ENCODE data around the gene PXYLP1.

Gene PXYLP1

DNA sequence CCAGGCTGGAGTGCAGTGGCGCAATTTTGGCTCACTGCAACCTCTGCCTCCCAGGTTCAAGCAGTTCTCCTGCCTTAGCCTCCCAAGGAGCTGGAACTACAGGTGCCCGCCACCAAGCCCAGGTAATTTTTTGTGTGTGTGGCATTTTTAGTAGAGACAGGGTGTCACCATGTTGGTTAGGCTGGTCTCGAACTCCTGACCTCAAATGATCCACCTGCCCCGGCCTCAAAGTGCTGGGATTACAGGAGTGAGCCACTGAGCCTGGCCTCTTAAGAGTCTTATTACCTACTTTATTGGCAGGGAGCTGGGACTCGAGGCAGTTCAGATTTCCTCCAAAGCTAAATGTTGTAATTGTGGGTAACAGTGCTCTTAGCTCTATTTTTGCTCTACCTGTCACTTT lies 16.4 kb downstream of the PXYLP1 start:
- no peaks in the 10 kb centered on the region for H3K9me3 Mint-ChIP-seq
- TF ChIP-seq, protein P1, sequence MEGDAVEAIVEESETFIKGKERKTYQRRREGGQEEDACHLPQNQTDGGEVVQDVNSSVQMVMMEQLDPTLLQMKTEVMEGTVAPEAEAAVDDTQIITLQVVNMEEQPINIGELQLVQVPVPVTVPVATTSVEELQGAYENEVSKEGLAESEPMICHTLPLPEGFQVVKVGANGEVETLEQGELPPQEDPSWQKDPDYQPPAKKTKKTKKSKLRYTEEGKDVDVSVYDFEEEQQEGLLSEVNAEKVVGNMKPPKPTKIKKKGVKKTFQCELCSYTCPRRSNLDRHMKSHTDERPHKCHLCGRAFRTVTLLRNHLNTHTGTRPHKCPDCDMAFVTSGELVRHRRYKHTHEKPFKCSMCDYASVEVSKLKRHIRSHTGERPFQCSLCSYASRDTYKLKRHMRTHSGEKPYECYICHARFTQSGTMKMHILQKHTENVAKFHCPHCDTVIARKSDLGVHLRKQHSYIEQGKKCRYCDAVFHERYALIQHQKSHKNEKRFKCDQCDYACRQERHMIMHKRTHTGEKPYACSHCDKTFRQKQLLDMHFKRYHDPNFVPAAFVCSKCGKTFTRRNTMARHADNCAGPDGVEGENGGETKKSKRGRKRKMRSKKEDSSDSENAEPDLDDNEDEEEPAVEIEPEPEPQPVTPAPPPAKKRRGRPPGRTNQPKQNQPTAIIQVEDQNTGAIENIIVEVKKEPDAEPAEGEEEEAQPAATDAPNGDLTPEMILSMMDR (IDR thresholded peaks at IDR 0.05): no peak
- no peak overlapping the region for H3K4me3 Mint-ChIP-seq
- no peak overlapping the region for H3K27ac Mint-ChIP-seq
- no peaks in the 10 kb centered on the region for H3K36me3 Mint-ChIP-seq (ENCODE audit: low read depth)
- H3K27me3 Mint-ChIP-seq (ENCODE audit: low read depth, poor library complexity): peaks cover 4% of the 10 kb centered on the region
- H3K4me1 Mint-ChIP-seq: peaks cover 29% of the 10 kb centered on the region
- no peak for DNase-seq

DNA sequence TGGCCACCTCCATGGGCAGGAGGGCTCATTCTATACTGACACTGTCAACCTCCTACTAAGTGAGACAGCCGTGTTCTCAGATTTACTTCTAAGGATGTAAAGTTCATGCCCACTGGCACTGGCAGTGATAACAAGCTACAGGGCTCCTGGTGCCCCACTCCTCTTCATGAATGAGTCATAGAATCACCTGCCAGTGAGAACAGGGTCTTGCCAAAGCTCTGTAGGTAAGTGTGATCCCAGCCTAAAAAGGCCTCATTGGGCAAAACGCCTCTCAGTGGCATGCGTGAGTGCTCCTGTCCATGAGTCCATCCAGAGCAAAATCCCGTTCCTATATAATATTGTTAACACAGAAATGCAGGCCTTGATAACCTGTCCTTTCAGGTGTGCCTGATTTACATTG lies 17.4 kb downstream of the PXYLP1 start:
- Mint-ChIP-seq H3K9me3 (no peaks in the 10 kb centered on the region), H3K27me3 (ENCODE audit: low read depth, poor library complexity) (peaks cover 4% of the 10 kb centered on the region), H3K4me1 (peaks cover 21% of the 10 kb centered on the region), H3K36me3 (ENCODE audit: low read depth) (no peaks in the 10 kb centered on the region), H3K27ac (no peak overlapping the region), H3K4me3 (no peak overlapping the region)
- TF ChIP-seq, protein P1 (IDR thresholded peaks at IDR 0.05): no peak
- DNase-seq: no peak

DNA sequence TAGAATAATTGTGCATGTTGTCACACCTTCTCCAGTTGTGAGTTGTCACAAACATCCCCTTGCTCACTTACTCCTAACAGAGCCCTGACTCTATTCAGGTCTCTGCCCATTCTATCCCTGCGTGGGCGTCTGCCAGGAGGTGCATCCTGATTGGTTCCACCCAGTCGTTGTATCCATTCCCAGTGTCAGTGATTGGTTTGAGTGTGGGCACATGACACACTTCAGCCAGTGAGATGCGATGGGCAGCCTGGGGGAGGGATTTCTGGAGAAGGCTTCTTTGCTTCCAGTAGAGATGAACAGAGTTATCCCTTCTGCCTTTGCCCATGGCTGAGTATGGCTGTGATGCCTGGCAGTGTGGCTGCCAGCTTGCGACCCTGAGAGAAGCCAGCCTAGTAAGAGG lies 18.7 kb downstream of the PXYLP1 start:
- no peak for DNase-seq
- Mint-ChIP-seq H3K36me3 (ENCODE audit: low read depth) (no peaks in the 10 kb centered on the region), H3K27me3 (ENCODE audit: low read depth, poor library complexity) (peaks cover 4% of the 10 kb centered on the region), H3K4me3 (no peak overlapping the region), H3K4me1 (peaks cover 12% of the 10 kb centered on the region), H3K9me3 (no peaks in the 10 kb centered on the region), H3K27ac (no peak overlapping the region)
- TF ChIP-seq, protein P1 (IDR thresholded peaks at IDR 0.05): no peak

DNA sequence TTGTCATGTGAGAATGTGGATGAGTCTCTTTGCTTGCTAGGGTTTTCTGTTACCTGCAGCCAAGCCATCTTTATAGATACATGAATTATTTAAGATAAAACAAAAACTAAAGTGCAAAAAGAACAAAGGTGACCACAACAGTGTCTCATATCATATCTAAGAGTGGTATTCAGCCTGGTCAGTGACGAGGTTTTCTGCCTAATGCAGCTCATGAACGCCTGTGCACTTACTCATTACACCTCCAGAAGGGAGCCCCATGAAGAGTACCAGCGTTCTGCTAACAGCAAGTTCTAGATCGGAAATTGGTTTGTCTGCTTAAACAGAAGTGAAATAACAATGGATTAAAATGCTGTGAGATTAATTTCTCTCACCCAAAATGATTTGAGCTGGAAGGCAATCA lies 19.2 kb downstream of the PXYLP1 start:
- DNase-seq: no peak
- Mint-ChIP-seq H3K4me1 (peaks cover 7% of the 10 kb centered on the region), H3K27me3 (ENCODE audit: low read depth, poor library complexity) (peaks cover 4% of the 10 kb centered on the region), H3K4me3 (no peak overlapping the region), H3K36me3 (ENCODE audit: low read depth) (no peaks in the 10 kb centered on the region), H3K27ac (no peak overlapping the region), H3K9me3 (no peaks in the 10 kb centered on the region)
- TF ChIP-seq, protein P1 (IDR thresholded peaks at IDR 0.05): no peak

DNA sequence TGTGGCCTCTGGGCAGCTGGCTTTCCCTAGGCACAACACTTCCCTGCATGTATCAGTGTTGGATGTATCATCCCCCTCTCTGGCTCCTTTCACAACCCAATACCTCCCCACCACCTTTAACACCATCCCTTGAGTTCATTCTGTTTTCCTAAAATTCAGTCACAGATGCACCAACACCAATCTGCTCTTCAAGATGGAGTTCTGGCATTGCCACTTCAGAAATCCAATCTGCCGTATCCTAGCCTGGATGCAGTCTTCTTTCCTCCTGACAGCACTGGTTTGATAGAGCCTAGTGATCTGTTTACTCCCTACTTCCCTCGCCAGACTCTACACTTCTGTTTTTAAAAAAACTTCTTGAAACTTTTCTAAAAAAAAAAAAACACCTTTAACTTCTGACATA lies 21.7 kb downstream of the PXYLP1 start:
- TF ChIP-seq, protein P1 (IDR thresholded peaks at IDR 0.05): no peak
- no peak overlapping the region for H3K27ac Mint-ChIP-seq
- no peaks in the 10 kb centered on the region for H3K36me3 Mint-ChIP-seq (ENCODE audit: low read depth)
- H3K27me3 Mint-ChIP-seq (ENCODE audit: low read depth, poor library complexity): peaks cover 4% of the 10 kb centered on the region
- no peaks in the 10 kb centered on the region for H3K9me3 Mint-ChIP-seq
- H3K4me3 Mint-ChIP-seq: no peak overlapping the region
- no peaks in the 10 kb centered on the region for H3K4me1 Mint-ChIP-seq
- no peak for DNase-seq

DNA sequence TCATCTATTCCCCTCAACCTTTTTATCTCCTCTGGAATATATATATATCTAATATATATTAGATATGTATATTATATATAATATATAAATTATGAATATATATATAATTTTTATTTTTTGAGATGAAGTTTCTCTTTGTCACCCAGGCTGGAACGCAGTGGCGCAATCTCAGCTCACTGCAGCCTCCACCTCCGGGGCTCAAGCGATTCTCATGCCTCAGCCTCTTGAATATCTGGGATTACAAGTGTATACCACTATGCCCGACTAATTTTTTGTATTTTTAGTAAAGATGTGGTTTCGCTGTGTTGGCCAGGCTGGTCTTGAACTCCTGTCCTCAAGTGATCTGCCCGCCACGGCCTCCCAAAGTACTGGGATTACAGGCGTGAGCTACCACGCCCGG lies 22.2 kb downstream of the PXYLP1 start:
- Mint-ChIP-seq H3K9me3 (no peaks in the 10 kb centered on the region), H3K27ac (no peak overlapping the region), H3K4me3 (no peak overlapping the region), H3K36me3 (ENCODE audit: low read depth) (no peaks in the 10 kb centered on the region), H3K4me1 (no peaks in the 10 kb centered on the region), H3K27me3 (ENCODE audit: low read depth, poor library complexity) (peaks cover 4% of the 10 kb centered on the region)
- DNase-seq: no peak
- TF ChIP-seq, protein P1 (IDR thresholded peaks at IDR 0.05): no peak
